AG09319 (cell line): ENCODE results near the gene LYRM7.

Experiments
- DNase-seq: peaks from one replicate; pipeline ENCODE4 v3.0.0-alpha.2; 2010; ENCODE audit warnings: low read depth; ENCODE audit errors: extremely low read depth
- TF ChIP-seq, protein P1 (sequence below): IDR thresholded peaks from 2 replicates; pipeline ENCODE4 v1.5.1; 2011; ENCODE audit warnings: low read depth, mild to moderate bottlenecking, inconsistent platforms, low read length, moderate library complexity

The LYRM7 gene

DNA sequence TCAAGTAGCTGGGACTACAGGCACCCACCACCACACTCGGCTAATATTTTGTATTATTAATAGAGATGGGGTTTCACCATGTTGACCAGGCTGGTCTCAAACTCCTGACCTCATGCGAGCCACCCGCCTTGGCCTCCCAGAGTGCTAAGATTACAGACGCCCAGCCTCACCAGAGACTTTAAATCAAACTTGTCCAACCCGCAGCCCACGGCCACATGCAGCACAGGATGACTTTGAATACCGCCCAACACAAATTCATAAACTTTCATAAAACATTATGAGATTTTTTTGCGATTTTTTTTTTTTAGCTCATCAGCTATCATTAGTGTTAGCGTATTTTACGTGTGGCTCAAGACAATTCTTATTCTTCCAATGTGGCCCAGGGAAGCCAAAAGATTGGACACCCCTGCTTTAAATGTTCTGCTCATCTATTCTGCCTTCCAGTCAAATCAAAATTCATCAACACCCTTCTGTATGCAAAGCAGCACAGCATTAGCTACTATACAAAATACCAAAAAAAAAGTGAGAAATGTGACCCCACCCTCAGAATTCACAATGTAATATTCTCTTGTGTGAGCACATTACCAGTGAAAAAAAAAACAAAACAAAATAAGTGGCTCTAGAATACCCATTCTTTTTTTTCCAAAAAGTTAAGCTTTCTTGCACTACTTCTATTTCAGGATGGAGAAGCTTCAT lies 50.4 kb downstream of the LYRM7 start:
- TF ChIP-seq, protein P1, sequence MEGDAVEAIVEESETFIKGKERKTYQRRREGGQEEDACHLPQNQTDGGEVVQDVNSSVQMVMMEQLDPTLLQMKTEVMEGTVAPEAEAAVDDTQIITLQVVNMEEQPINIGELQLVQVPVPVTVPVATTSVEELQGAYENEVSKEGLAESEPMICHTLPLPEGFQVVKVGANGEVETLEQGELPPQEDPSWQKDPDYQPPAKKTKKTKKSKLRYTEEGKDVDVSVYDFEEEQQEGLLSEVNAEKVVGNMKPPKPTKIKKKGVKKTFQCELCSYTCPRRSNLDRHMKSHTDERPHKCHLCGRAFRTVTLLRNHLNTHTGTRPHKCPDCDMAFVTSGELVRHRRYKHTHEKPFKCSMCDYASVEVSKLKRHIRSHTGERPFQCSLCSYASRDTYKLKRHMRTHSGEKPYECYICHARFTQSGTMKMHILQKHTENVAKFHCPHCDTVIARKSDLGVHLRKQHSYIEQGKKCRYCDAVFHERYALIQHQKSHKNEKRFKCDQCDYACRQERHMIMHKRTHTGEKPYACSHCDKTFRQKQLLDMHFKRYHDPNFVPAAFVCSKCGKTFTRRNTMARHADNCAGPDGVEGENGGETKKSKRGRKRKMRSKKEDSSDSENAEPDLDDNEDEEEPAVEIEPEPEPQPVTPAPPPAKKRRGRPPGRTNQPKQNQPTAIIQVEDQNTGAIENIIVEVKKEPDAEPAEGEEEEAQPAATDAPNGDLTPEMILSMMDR: no peak
- no peak for DNase-seq

DNA sequence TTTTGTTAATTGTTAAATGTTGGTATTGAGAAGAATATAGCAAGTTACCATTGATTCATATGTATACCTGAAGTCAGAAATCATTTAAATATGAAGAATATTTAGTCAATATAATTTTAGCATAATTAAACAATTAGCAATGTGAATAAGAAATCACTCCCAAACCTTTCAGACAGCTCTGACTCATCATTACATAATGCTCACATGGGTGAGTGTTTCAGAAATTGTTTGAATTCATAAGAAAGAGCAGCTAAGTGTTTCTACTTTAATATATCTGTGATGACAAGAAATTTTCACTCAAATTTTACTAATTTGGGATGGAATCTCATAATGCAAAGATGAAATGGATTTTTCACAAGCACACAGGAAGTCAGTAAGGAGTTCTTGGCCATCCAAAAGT lies 51.1 kb downstream of the LYRM7 start:
- no peak for DNase-seq
- TF ChIP-seq, protein P1: no peak

DNA sequence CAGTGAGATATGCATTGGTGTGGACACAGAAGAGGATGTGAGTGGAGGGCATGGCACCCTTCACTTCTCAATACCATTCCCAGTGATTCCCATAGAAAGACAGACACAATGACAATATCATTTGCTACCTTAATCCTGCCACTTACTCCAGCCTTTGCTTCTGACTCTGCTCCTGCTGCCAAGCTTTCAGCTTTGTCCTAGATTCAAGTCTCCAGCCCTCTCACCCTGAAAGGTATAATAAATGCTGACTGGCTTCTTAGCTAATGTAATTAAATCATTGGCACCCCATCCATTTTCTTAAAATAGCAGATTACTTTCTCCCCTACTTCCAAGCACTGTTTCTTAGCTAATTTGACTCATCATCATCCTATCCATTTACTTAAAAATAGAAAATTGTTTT lies 52.0 kb downstream of the LYRM7 start:
- DNase-seq: no peak
- TF ChIP-seq, protein P1: no peak

DNA sequence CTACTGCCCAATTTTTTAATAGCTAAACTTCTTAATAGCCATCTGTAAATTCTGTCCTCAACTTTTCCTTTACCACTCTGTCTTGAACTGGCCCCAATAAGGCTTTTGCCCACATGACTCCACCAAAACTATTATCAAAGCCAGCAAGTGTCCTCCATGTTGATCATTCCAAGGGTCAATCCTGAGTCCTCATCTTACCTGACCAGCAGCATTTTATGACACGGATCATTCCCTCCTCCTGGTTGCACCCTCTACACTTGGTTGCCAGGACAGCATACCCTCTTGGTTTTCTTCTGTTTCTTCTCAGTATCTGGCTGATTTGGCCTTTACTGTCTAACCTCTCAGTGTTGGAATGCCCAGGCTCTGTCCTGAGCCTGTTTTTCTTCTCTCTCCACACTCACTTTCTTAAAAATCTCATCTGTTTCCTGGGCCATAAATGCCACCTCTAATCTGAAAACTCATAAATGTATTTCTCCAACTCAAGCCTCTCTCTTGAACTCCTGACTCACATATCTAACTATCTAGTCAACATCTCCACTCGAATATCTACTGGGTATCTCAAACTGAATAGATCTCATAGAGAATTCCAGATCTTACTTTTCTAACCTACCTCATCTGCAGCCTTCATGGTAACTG lies 53.1 kb downstream of the LYRM7 start:
- TF ChIP-seq, protein P1: no peak
- DNase-seq: no peak

DNA sequence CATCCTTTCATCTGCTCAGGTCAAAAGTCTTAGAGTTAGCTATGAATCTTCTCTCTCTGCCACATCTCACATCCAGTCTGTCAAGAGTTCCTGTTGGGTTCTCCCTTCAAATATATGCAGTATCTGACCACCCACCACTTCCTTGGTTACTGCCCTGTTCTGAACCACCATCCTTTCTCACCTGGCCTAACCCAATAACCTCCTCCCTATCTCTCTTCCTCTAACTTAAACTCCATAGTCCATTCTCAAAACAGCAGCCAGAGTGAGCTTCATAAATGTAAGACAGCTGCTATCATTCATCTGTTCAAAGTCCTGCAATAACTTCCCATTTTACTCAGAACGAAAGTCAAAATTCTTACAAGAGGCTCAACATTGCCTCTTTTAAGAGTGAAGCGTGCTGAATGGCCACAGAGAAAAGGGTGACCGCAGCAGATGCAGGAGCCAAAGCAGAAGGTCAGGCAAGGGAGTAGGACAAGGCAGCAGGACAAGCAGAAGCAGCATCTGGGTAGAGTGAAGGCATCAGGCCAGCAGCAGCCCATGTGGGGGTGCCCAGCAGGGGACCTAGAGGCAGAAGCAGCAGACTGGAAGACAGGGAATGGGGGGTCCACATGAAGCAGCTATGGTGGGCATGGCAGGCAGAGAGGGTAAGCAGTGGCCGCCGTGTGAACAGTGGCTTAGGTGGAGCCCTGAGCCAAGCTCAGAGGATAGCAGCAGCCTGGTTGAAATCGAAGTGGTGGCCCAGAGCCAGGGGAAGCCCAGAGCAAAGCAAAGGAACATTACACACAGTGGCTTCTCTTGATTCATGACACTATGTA lies 53.9 kb downstream of the LYRM7 start:
- TF ChIP-seq, protein P1: no peak
- no peak for DNase-seq

DNA sequence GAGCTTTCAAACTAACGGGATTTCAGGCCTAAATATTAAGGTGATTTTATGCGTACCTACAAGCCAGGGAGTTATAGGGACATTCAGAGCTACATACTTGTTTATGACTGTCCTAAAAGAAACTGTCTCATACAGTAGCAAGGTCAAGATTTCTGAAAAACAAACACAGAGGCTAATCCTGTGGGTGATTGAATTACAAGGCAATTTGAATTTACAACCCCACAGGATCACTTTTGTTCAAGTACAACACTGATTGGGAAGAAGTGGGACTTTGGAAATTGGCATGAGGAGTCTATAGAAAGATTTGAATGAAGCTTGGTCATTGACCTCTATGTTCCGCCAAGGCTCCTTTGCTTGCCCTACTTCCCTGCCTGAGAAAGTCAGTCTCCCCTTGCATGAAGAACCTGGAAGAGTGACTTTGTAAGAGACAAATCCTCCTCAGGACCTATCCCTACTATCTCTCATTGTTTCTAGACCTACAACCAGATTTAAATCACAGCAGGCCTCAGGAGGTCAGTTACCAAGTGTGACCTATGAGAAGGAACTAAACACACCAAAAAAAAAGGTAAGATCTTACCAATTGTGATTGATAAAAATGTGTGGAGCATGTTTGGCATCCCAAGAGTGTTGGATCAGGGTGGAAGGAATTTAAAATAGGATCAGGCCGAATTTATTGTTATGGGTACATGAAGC lies 54.7 kb downstream of the LYRM7 start:
- no peak for DNase-seq
- TF ChIP-seq, protein P1: no peak
